Nephron (organoid): ENCODE measurements around the gene PDGFRA.

ENCODE experiments used
- H3K27ac Mint-ChIP-seq, 3 experiments: 2 replicates each; pipeline ENCODE4 v1.8.0; 2020; ENCODE audit warnings: mixed read lengths in 3 of 3, mild to moderate bottlenecking in 2 of 3, moderate library complexity in 1 of 3
- H3K27me3 Mint-ChIP-seq: 2 replicates; pipeline ENCODE4 v1.8.0; 2021; ENCODE audit warnings: low read depth, mild to moderate bottlenecking, moderate library complexity, mixed read lengths
- H3K36me3 Mint-ChIP-seq: 2 replicates; pipeline ENCODE4 v1.8.0; 2020; ENCODE audit warnings: low read depth, mixed read lengths
- H3K4me1 Mint-ChIP-seq: 2 replicates; pipeline ENCODE4 v1.8.0; 2020; ENCODE audit warnings: mixed read lengths
- H3K4me3 Mint-ChIP-seq, 3 experiments: 2 replicates each; pipeline ENCODE4 v1.8.0; 2020; ENCODE audit warnings: mild to moderate bottlenecking in 3 of 3, mixed read lengths in 3 of 3, moderate library complexity in 2 of 3
- H3K9me3 Mint-ChIP-seq: 2 replicates; pipeline ENCODE4 v1.8.0; 2020; ENCODE audit warnings: mixed read lengths
- TF ChIP-seq, protein P1 (sequence below), 3 experiments: fragments of 200-600 bp; sonication (generic); IDR thresholded peaks; one replicate each; pipeline ENCODE4 v1.5.0; 2021; ENCODE audit warnings: antibody characterized with exemption in 3 of 3; ENCODE audit not compliant: unreplicated experiment in 3 of 3

Gene PDGFRA

GRCh38 chr4:54289316-54289715, 60.2 kb downstream of the PDGFRA start:
- Mint-ChIP-seq H3K4me1 (no peaks in the 10 kb centered on the region), H3K4me3 (no peak overlapping the region), H3K27ac (no peak overlapping the region), H3K9me3 (peaks cover 4% of the 10 kb centered on the region), H3K27me3 (no peaks in the 10 kb centered on the region), H3K36me3 (peaks cover 97% of the 10 kb centered on the region)
- TF ChIP-seq, protein P1, sequence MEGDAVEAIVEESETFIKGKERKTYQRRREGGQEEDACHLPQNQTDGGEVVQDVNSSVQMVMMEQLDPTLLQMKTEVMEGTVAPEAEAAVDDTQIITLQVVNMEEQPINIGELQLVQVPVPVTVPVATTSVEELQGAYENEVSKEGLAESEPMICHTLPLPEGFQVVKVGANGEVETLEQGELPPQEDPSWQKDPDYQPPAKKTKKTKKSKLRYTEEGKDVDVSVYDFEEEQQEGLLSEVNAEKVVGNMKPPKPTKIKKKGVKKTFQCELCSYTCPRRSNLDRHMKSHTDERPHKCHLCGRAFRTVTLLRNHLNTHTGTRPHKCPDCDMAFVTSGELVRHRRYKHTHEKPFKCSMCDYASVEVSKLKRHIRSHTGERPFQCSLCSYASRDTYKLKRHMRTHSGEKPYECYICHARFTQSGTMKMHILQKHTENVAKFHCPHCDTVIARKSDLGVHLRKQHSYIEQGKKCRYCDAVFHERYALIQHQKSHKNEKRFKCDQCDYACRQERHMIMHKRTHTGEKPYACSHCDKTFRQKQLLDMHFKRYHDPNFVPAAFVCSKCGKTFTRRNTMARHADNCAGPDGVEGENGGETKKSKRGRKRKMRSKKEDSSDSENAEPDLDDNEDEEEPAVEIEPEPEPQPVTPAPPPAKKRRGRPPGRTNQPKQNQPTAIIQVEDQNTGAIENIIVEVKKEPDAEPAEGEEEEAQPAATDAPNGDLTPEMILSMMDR (IDR thresholded peaks at IDR 0.05; ENCODE audit: unreplicated experiment in 3 of 3) = no peak

DNA sequence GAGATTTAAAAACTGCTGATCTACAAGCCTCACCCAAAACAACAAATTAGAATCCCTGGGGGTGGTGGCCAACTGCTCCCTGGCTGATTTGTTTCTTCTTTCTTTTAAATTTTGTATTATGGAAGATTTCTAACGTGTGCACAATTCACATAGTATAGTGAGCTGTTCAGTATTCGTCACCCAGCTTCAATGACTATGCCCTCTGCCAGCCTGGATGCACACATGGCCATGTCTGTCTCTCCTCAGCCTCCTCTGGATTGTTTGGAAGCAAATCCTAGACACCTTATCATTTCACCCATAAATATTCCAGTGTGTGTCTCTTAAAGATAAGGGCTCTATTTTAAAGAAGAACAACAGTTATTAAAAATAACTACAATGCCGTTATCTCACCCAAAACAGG, 61.9 kb downstream of the PDGFRA start:
- Mint-ChIP-seq H3K4me1 (no peaks in the 10 kb centered on the region), H3K27ac (no peak overlapping the region), H3K9me3 (peaks cover 3% of the 10 kb centered on the region), H3K4me3 (no peak overlapping the region), H3K27me3 (no peaks in the 10 kb centered on the region), H3K36me3 (peaks cover 97% of the 10 kb centered on the region)
- TF ChIP-seq, protein P1 (IDR thresholded peaks at IDR 0.05; ENCODE audit: unreplicated experiment in 3 of 3) = no peak

DNA sequence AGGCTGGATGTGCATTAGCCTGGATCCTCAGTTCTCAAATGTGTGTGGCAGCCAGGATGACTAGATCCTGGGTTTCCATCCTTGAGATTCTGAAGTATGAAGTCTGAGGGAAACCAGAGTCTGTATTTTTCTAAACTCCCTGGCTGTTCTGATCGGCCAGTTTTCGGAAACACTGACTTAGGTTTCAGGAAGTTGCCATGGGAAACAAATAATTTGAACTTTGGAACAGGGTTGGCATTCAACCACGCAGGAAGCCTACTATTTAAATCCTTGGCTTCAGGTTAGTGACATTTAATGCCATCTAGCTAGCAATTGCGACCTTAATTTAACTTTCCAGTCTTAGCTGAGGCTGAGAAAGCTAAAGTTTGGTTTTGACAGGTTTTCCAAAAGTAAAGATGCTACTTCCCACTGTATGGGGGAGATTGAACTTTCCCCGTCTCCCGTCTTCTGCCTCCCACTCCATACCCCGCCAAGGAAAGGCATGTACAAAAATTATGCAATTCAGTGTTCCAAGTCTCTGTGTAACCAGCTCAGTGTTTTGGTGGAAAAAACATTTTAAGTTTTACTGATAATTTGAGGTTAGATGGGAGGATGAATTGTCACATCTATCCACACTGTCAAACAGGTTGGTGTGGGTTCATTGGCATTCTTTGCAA, 67.6 kb downstream of the PDGFRA start:
- H3K27ac Mint-ChIP-seq = peak overlapping the region in 1 of 3 experiments; percentile 15
- TF ChIP-seq, protein P1 (IDR thresholded peaks at IDR 0.05; ENCODE audit: unreplicated experiment in 3 of 3) = no peak
- H3K4me1 Mint-ChIP-seq = no peaks in the 10 kb centered on the region
- H3K4me3 Mint-ChIP-seq = no peak overlapping the region
- peaks cover 16% of the 10 kb centered on the region for H3K9me3 Mint-ChIP-seq
- H3K27me3 Mint-ChIP-seq = no peaks in the 10 kb centered on the region
- peaks cover 93% of the 10 kb centered on the region for H3K36me3 Mint-ChIP-seq

DNA sequence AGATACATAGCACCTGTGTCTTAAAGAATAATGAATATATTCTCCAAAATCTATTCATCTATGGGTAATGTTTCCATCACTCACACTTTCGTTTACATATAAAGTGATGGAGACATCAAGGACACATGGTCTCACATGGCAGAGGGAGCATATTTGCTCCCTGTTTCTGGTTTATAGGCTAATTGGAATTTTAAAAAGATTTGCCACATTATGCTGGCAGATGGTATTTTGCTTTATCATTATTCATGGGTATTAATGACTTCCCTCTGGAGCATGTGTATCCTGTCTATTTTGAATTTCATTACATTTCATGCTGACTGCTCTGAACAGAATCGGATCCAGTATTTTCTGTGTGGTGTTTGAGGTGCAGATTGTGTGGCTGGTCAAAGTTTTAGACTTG, 79.0 kb downstream of the PDGFRA start:
- no peaks in the 10 kb centered on the region for H3K4me1 Mint-ChIP-seq
- TF ChIP-seq, protein P1 (IDR thresholded peaks at IDR 0.05; ENCODE audit: unreplicated experiment in 3 of 3) = no peak
- H3K9me3 Mint-ChIP-seq = peaks cover 29% of the 10 kb centered on the region
- H3K27ac Mint-ChIP-seq = no peak overlapping the region
- no peaks in the 10 kb centered on the region for H3K36me3 Mint-ChIP-seq
- no peak overlapping the region for H3K4me3 Mint-ChIP-seq
- H3K27me3 Mint-ChIP-seq = peaks cover 3% of the 10 kb centered on the region

DNA sequence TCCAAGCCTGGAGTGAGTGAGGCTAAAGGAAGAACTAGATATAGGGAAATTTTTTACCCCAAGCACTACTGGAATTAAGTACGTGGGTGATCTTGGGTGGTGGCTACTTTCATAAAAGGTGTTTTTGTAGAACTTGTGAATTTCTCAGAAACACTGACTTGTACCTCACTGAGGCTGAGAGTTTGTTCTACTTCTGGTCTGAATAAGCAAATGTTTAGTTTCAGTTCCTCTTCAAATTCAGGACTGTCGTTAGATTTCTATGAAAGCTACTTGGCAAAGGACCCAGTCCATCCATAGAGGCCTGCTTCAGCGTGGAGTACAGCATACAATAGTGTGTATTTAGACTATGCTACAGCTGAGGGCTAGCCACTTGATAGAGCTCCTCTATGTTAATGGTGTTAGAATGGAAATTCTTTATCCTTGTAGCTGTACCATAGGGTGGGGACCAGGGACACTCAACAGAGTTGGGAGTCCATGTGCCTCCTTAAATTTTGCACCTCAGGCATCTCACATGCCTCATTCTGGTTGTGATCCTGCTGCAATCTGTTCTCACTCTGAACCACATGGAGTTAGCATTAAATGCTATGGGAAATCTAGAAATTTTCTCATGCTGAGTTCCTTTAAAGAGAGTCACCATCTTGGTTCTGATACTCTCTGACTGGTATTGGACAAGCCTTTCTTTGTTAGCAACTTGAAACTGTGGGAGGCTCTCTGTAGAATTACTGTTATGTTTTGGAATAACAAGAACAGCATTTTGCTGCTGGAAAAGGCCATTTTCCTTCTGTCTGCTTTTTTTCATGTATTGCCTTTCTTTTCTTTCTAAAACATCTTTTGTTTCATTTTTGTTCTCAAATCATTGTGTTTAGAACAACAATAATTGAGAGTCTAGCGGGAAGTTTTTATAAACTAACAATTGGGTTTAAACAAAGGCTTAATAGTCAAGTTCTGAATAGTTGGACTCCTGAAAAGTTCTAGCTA, 86.8 kb downstream of the PDGFRA start:
- Mint-ChIP-seq H3K27me3 (no peaks in the 10 kb centered on the region), H3K4me3 (no peak overlapping the region), H3K9me3 (no peaks in the 10 kb centered on the region), H3K4me1 (no peaks in the 10 kb centered on the region), H3K27ac (no peak overlapping the region), H3K36me3 (no peaks in the 10 kb centered on the region)
- TF ChIP-seq, protein P1 (IDR thresholded peaks at IDR 0.05; ENCODE audit: unreplicated experiment in 3 of 3) = no peak
